T follicular helper cell (primary cell): Measurements from ENCODE around the gene FRMPD4.
"Not testable (repeated sequence)": the region's sequence is repeated elsewhere in the genome, so short reads cannot be mapped to it uniquely, and the experiment has no call there.

Source experiments
- DNase-seq: peaks from one replicate; pipeline ENCODE4 v3.0.0-alpha.2; 2020; ENCODE audit warnings: low read depth
- total RNA-seq, 2 experiments: gene quantifications; one replicate each; lab custom pipeline; 2026; lab: John Stamatoyannopoulos, UW

Gene FRMPD4
- 0 to 0.06 reads per million in 2 experiments for total RNA-seq

DNA sequence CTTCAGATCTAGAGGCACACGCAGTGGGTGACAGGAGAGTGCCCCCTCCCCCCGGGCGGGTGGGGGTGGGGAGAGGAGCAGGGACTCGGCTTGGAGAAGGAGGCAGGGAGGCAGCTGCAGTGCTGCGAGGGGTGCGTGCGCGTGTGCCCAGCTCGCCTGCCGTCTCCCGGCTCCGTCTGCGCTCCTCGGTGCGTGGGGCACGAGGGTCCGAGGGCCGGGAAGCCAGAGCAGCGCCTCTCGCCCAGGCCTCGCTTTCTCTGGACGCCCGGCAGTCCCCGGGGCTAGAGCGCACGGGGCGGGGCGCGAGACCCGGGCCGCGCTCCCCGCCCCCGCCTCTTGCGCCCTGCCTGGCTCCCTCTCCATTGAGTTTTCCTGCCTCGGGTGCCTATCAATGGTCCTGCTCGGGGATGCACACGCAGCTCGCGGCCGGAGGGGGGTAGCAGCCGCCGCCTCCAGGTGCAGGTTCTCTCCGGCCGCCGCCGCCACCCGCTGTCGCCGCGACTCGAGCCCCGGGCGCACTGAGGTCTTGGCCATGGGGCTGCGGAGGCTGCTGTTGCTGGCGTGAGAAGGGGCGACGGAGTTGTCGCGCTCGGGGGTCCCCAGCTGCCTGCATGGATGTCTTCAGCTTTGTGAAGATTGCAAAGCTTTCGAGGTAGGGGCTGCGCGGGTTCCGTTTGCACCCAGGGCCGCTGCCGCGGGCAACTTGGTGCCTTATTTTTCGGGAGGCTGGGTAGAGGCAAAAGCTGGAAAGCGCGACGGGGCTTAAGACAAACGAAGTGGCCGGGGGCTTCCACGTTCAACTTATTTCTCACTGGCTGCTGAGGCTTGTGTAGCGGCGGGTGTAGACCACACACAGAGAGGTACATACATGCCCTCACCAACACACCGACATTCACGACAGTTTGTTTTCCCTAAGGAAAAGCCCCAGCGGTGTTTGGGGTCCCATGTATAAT is at the start of gene FRMPD4:
Gene FRMPD4, plus strand, starts transcription at position 113 of the 953 bp plus-strand sequence. Its CDS starts 499 bp downstream, at position 612.
- no peak for DNase-seq

DNA sequence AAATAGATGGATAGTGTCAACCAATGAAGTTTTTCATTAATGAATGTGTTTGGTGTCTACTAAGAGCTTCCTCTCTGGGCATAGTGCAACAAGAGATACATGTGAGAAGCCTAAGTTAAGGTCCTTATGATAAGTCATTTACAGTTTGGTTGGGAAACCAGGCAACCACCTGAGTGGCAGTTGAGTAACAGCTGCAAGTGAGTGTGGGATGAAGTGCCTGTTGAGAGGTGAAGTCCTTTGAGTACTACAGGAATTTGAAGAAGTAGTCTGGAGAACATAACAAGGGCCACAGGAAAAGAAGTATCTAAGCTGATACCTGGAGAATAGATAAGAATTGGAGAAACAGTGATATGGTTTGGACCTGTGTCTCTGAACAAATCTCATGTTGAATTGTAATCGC is 48.5 kb upstream of the FRMPD4 start:
- DNase-seq: no peak

- DNase-seq: no peak
Measured at GRCh38 chrX:12113321-12113720, 25.0 kb upstream of the FRMPD4 start.

DNA sequence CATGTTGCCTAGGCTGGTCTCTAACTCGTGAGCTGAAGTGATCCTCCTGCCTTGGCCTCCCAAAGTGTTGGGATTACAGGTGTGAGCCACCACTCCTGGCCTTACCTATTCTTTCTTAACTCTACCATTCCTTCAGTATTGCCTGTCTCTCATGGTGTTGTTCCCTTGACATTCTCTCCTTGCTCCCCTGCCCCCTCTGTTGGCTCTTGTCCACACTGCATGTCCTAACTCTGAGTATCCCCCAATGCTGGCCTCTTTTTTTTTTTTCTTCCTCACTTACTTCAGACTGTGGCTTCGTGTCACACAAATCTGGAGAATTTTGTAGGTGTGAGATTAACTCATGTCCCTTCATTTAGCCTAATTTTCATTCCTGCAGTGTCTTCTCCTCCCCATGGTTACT is 22.9 kb upstream of the FRMPD4 start:
- DNase-seq: no peak

- DNase-seq: no peak
Measured at GRCh38 chrX:12118134-12118533, 20.1 kb upstream of the FRMPD4 start.

DNA sequence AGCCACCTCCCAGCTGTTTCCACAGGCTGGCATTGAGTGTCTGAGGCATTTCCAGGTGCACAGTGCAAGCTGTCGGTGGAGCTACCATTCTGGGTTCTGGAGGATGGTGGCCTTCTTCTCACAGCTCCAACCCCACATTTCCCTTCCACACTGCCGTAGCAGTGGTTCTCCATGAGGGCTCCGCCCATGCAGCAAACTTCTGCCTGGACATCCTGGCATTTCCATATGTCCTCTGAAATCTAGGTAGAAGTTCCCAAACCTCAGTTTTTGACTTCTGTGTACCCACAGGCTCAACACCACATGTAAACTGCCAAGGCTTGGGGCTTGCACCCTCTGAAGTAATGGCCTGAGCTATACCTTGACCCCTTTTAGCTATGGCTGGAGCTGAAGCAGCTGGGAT is 10.3 kb upstream of the FRMPD4 start:
- DNase-seq: no peak

GRCh38 chrX:12137951-12138360 is 317 bp upstream of the FRMPD4 start:
- DNase-seq: no peak

DNA sequence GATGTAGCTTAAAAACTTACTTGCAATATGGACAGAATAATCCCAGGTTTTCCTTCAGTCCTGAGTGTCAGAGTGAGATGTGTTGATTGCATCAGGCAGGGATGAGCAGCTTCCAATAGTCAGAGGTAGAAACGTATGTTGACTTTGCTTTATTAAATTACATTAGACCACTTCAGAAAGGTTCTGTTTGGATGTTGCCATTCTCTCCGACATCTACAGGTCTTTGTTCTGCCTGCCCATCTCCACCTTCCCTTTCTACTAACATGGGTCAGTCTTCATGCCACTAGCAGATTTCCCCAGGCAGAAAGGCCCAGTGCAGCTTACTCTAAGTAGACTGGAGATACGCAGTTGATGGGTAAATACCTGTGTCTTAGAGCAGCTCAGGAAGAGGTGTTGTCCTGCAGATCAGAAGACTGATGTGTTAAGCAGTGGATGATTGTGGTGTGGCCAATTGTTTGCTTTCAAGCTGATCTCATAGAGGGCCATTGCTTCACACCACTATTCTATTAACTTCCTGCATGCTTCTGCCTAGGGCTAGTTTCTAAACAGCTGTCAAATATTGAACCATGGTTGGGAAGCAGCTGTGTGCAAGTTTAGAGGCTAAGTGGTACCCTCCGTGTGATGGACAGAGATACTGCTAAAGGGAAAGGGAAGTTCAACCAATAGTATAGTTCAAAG is 1.8 kb downstream of the FRMPD4 start:
- DNase-seq: no peak

DNA sequence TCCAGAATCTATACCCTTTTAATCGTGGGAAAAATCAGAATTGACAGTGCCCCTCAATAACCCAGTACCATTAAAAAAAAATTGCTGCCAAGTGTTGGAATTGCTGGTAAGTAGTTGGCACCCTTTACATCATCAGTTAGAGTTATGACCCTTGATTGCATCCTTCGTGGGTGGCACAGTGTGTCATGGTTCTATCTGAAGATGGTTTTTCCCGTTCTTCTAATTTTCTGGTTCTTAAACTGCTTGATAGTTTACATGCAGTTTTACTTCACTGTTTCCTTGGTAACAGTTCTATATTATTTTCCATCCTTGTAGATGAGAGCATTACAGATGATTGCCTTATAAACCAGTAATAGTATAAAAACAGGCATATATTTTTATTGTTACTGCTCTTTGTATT is 3.2 kb downstream of the FRMPD4 start:
- DNase-seq: no peak

- no peak for DNase-seq
Measured at GRCh38 chrX:12142661-12143060, 4.4 kb downstream of the FRMPD4 start.

DNA sequence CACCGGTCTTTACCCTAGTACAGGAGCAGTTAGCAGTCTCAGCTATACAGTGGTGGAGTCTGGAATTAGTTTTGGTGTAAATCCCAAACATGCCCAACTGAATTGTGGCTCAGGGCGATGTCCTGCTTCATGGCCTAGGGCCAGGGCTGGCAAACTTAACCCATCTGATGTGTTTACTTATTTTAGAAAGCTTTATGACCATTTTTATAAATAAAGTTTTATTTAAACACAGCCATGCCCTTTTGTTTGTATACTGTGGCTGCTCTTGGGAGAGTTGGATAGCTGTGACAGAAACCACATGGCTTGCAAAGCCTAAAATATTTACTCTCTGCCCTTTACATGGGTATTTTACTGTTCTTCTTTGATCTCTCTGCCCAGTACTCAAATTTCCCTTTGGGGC is 7.1 kb downstream of the FRMPD4 start:
- no peak for DNase-seq

DNA sequence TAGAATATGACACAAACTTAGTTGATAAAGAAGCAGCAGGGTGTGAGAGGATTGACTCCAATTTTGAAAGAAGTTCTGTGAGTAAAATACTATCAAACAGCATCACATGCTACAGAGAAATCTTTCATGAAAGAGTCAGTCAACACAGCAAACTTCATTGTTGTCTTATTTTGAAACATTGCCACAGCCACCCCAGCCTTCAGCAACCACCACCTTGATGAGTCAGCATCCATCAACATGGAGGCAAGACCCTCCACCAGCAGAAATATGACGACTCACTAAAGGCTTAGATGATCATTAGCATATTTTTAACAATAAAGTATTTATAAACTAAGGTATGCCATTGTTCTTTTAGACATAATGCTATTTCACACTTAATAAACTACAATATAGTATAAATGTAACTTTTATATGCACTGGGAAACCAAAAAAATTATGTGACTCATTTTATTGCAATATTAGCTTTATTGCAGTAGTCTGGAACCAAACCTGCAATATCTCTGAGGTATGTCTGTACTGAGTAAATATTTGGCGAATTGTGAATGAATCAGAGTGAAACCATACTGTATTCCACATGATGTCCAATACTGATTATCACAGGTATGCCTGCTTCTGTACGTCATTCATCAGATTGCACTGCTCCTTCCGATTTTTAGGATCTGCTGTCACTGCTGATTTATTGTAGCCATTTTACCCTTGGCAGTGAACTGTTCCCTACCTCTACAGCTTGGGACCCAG is 11.6 kb downstream of the FRMPD4 start:
- DNase-seq: no peak

- DNase-seq: no peak
Measured at GRCh38 chrX:12153317-12153716, 15.0 kb downstream of the FRMPD4 start.

DNA sequence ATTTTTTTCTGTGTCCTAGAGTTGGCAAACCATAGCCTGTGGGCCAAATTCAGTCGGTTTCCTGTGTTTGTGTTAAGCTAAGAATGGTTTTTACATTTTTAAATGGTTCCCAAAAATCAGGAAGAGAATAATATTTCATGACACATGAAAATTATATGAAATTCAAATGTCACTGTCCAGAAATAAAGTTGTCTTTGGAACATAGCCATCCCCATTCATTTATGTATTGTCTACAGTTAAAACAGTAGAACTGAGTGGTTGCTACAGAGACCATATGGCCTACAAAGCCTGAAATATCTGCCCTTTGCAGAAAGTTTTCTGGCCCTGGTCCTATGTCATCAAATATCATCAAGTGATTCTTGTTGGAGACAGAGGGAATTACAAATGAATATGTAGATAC is 15.5 kb downstream of the FRMPD4 start:
- no peak for DNase-seq

DNA sequence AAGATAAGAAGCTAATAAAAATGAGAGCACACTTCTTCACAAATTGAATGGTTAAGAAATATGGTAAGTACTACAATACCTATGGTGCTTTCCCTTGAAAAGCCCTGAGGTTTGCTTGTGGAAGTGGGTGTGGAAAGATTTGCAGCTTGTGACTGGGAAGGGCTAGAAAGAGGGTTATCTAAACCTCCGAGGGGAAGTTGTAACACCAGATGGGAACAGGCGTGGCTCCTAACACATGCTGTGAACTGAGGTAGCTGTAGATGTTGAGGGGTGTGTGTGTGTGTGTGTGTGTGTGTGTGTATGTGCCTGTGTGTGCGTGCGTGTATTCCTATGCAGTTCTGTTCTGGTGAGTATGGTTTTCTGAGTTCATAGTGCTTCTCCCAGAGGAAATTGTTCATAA is 21.5 kb downstream of the FRMPD4 start:
- DNase-seq: no peak

DNA sequence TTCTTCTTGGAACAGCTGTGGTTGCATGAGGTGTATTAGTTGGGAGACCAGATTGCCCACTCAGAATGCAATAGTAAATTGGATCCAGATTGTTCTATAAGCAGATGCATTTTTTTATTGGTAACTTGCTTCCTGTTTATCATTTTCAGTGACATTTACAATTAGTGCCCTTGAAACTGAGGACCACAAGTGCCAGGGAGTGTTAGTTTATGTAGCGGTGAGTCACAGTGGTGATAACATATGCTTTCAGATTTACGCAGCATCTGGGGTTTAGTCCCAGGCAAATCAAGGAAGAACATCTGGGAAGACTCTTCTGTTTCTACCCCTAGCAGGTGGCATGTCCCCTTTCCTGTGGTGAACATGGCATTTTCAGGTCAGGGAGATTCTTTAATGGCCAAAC is 24.1 kb downstream of the FRMPD4 start:
- no peak for DNase-seq

DNA sequence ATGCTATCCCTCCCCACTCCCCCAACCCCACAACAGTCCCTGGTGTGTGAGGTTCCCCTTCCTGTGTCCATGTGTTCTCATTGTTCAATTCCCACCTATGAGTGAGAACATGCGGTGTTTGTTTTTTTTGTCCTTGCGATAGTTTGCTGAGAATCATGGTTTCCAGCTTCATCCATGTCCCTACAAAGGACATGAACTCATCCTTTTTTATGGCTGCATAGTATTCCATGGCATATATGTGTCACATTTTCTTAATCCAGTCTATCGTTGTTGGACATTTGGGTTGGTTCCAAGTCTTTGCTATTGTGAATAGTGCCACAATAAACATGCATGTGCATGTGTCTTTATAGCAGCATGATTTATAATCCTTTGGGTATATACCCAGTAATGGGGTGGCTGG is 25.9 kb downstream of the FRMPD4 start:
- DNase-seq: not testable (repeated sequence)

- no peak for DNase-seq
Measured at GRCh38 chrX:12170755-12171154, 32.5 kb downstream of the FRMPD4 start.

GRCh38 chrX:12174358-12174757 is 36.1 kb downstream of the FRMPD4 start:
- no peak for DNase-seq

- no peak for DNase-seq
Measured at GRCh38 chrX:12197030-12197429, 58.8 kb downstream of the FRMPD4 start.

DNA sequence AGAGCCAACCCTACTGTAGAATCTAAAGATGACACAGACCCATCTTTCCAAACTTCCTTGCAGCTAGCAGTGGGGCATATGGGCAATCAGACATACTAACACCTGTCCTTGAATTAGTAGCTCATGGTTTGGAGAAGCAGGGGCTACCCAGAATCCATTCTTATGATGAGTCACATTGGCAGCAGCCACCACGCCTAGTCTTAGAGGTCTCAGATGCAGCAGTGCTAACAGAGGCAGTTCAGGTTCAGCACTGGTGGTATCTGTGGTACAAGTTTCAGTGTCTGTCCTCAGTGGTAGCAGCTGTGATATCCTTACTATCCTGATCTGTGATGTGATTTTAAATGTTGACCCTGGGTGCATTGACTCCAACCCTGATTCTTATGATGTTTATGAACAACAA is 68.1 kb downstream of the FRMPD4 start:
- DNase-seq: no peak

DNA sequence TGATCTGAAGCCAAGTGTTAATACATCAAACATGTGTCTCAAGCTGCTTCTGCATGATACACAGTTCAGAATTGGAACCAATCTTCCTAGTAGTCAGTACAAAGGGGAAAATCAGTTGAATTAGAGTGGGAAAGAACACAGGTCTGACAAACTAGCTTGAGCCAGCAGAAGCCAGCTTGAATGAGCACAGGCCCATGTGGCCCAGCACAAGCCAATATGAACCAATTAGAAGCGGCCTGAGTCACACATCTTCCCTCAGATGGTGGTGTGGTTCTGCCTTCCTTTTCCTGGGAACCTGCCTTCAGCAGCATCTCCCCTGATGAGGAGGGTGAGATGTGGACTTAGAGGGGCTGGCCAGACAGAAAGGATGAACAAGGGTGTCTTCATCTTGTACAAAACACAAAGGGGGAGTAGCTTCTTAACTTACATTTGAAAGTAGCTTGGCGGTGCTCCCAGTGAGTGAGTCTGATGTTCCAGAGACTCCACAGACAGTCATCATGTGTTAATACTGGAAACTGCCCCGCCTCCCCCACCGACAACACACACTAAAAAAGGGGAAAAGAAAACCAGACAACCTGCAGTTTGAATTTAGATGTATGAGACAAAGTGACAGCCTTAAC is 72.0 kb downstream of the FRMPD4 start:
- no peak for DNase-seq
